ENCODE measurements around the gene TMEM30B. TPM values are rescaled to one million over a fixed set of nuclear protein-coding genes. Genes with fewer than 3 reads are reported as not detected.

TMEM30B gene
- total RNA-seq, 2 experiments from 2014 or later, result 1.7 to 1.8 TPM

GRCh38 chr14:61281948-61282275, 774 bp upstream of the TMEM30B start:
- ChIA-PET CTCF (interaction anchor here (0.8 to 5.5 kb wide), 7 partner anchors 8 to 555 kb away, joined by 3 to 61 read pairs (median 16); no protein-coding TSS in a partner anchor), POLR2A (interaction anchor here (1.3 kb wide), 1 partner anchor 11 kb away, joined by 4 read pairs; no protein-coding TSS in a partner anchor)
- no peaks in the 10 kb centered on the region for H3K9me3 Mint-ChIP-seq

GRCh38 chr14:61280526-61281185, 482 bp downstream of the TMEM30B start:
- ChIA-PET CTCF (interaction anchor here (0.8 to 5.5 kb wide), 28 partner anchors 10 to 950 kb away, joined by 3 to 61 read pairs (median 4); no protein-coding TSS in a partner anchor), POLR2A (interaction anchor here (0.6 to 1.5 kb wide), 10 partner anchors 9 to 197 kb away, joined by 3 to 8 read pairs (median 3); no protein-coding TSS in a partner anchor)
- intact Hi-C loops (cut with micrococcal nuclease), result no loop called here
- peaks cover 30% of the 10 kb centered on the region for H3K4me1 Mint-ChIP-seq (ENCODE audit: low read depth)
- DNase-seq (peak; percentile 81), ATAC-seq (peak; percentile 88)
- H3K9me3 Mint-ChIP-seq, result no peaks in the 10 kb centered on the region
- peak overlapping the region; percentile 88 for H3K27ac Mint-ChIP-seq
- peak; percentile 76 for TF ChIP-seq CTCF (IDR thresholded peaks at IDR 0.05)
- peaks cover 2% of the 10 kb centered on the region for H3K27me3 Mint-ChIP-seq
- H3K36me3 Mint-ChIP-seq (ENCODE audit: low read depth), result no peaks in the 10 kb centered on the region
- H3K4me3 Mint-ChIP-seq, result peak overlapping the region; percentile 85

More at GRCh38 chr14:61281948-61282275, 774 bp upstream of the TMEM30B start:
- Mint-ChIP-seq H3K4me3 (peak overlapping the region; percentile 68), H3K36me3 (ENCODE audit: low read depth) (no peaks in the 10 kb centered on the region), H3K27ac (no peak overlapping the region), H3K27me3 (peaks cover 2% of the 10 kb centered on the region), H3K4me1 (ENCODE audit: low read depth) (peaks cover 36% of the 10 kb centered on the region)
- ATAC-seq (no peak), DNase-seq (no peak)
- no peak for TF ChIP-seq CTCF (IDR thresholded peaks at IDR 0.05)
- intact Hi-C loops (cut with micrococcal nuclease), result no loop called here

GRCh38 chr14:61280092-61280525, 1.0 kb downstream of the TMEM30B start:
- Mint-ChIP-seq H3K27ac (peak overlapping the region; percentile 88), H3K4me1 (ENCODE audit: low read depth) (peaks cover 29% of the 10 kb centered on the region), H3K27me3 (peaks cover 2% of the 10 kb centered on the region), H3K4me3 (peak overlapping the region; percentile 85), H3K36me3 (ENCODE audit: low read depth) (no peaks in the 10 kb centered on the region), H3K9me3 (no peaks in the 10 kb centered on the region)
- no peak for TF ChIP-seq CTCF (IDR thresholded peaks at IDR 0.05)
- intact Hi-C loops (cut with micrococcal nuclease), result no loop called here
- CTCF ChIA-PET, result interaction anchor here (0.8 to 5.5 kb wide), 27 partner anchors 8 to 949 kb away, joined by 3 to 61 read pairs (median 4); no protein-coding TSS in a partner anchor
- DNase-seq (peak; percentile 65), ATAC-seq (peak; percentile 49)
- POLR2A ChIA-PET, result interaction anchor here (0.6 to 1.5 kb wide), 9 partner anchors 9 to 198 kb away, joined by 3 to 8 read pairs (median 3); no protein-coding TSS in a partner anchor

- no peak for ATAC-seq
- intact Hi-C loops (cut with micrococcal nuclease), result loop anchor here (10.0 kb wide), 1 partner anchor 846 kb away; no protein-coding TSS in a partner anchor
- TF ChIP-seq CTCF (IDR thresholded peaks at IDR 0.05), result no peak
- peaks cover 25% of the 10 kb centered on the region for H3K4me1 Mint-ChIP-seq (ENCODE audit: low read depth)
- ChIA-PET CTCF (interaction anchor here (1.3 to 5.5 kb wide), 5 partner anchors 10 to 558 kb away, joined by 3 to 61 read pairs (median 12); no protein-coding TSS in a partner anchor), POLR2A (interaction anchor here (0.5 kb wide), 1 partner anchor 156 kb away, joined by 3 read pairs; no protein-coding TSS in a partner anchor)
- H3K27ac Mint-ChIP-seq, result no peak overlapping the region
- DNase-seq, result no peak
- H3K27me3 Mint-ChIP-seq, result peaks cover 2% of the 10 kb centered on the region
- H3K36me3 Mint-ChIP-seq (ENCODE audit: low read depth), result no peaks in the 10 kb centered on the region
- no peak overlapping the region for H3K4me3 Mint-ChIP-seq
- H3K9me3 Mint-ChIP-seq, result no peaks in the 10 kb centered on the region
These were observed 2.1 kb downstream of the TMEM30B start for GRCh38 chr14:61279082-61279481.

DNA sequence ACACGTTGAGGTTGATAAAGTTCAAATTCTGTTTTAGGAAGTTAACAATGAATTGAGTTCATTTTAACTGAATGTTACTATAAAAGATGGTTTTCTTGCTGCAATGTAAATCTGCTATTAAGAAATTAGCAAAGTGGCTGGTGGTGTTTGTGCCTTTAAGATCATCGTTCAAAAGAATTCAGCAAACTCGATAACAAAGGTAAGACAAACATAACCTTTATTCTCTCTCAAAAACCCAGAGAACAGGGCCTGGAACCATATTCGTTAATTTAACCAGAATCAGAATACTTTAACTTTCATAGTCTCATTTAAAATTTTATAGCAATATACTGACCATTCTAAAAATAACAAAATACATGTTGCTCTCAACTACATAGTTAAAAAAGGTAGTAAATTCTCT, 3.4 kb downstream of the TMEM30B start:
- ATAC-seq, result no peak
- H3K9me3 Mint-ChIP-seq, result no peaks in the 10 kb centered on the region
- POLR2A ChIA-PET, result no interaction called here

More for the DNA sequence above, 3.4 kb downstream of the TMEM30B start:
- H3K36me3 Mint-ChIP-seq (ENCODE audit: low read depth), result no peaks in the 10 kb centered on the region
- intact Hi-C loops (cut with micrococcal nuclease), result loop anchor here (10.0 kb wide), 1 partner anchor 847 kb away; no protein-coding TSS in a partner anchor
- no peak overlapping the region for H3K4me3 Mint-ChIP-seq
- no peak for TF ChIP-seq CTCF (IDR thresholded peaks at IDR 0.05)
- H3K27ac Mint-ChIP-seq, result no peak overlapping the region
- CTCF ChIA-PET, result interaction anchor here (1.6 to 5.5 kb wide), 3 partner anchors 8 to 559 kb away, joined by 7 to 61 read pairs (median 19); no protein-coding TSS in a partner anchor
- H3K27me3 Mint-ChIP-seq, result peaks cover 2% of the 10 kb centered on the region
- DNase-seq, result no peak
- H3K4me1 Mint-ChIP-seq (ENCODE audit: low read depth), result peaks cover 18% of the 10 kb centered on the region

All from activated CD8-positive, alpha-beta T cell treated with anti-CD3 and anti-CD28 coated beads for 36 hours (primary cell).